Measurements from ENCODE around the gene EPAS1.

EPAS1 gene

GRCh38 chr2:46404181-46404759 is 107.1 kb downstream of the EPAS1 start:
- no peak overlapping the region for H3K4me3 ChIP-seq (ENCODE audit: low read length)
- DNase-seq (ENCODE audit: low read depth), result no peak
- TF ChIP-seq CTCF (conservative IDR thresholded peaks at IDR 0.05; ENCODE audit: low read depth, low read length), result no peak

- H3K4me3 ChIP-seq (ENCODE audit: low read length), result no peak overlapping the region
- no peak for DNase-seq (ENCODE audit: low read depth)
- no peak for TF ChIP-seq CTCF (conservative IDR thresholded peaks at IDR 0.05; ENCODE audit: low read depth, low read length)
These were observed 110.7 kb downstream of the EPAS1 start for GRCh38 chr2:46407852-46408455.

- no peak for DNase-seq (ENCODE audit: low read depth)
- TF ChIP-seq CTCF (conservative IDR thresholded peaks at IDR 0.05; ENCODE audit: low read depth, low read length), result no peak
- H3K4me3 ChIP-seq (ENCODE audit: low read length), result no peak overlapping the region
These were observed 112.5 kb downstream of the EPAS1 start for GRCh38 chr2:46409756-46410155.

- no peak for TF ChIP-seq CTCF (conservative IDR thresholded peaks at IDR 0.05; ENCODE audit: low read depth, low read length)
These were observed 113.4 kb downstream of the EPAS1 start for GRCh38 chr2:46410273-46411244.

GRCh38 chr2:46411245-46411641 is 114.0 kb downstream of the EPAS1 start:
- no peak for DNase-seq (ENCODE audit: low read depth)
- TF ChIP-seq CTCF (conservative IDR thresholded peaks at IDR 0.05; ENCODE audit: low read depth, low read length), result no peak
- no peak overlapping the region for H3K4me3 ChIP-seq (ENCODE audit: low read length)

More at GRCh38 chr2:46410273-46411244, 113.4 kb downstream of the EPAS1 start:
- DNase-seq (ENCODE audit: low read depth), result no peak
- H3K4me3 ChIP-seq (ENCODE audit: low read length), result no peak overlapping the region

- no peak overlapping the region for H3K4me3 ChIP-seq (ENCODE audit: low read length)
- no peak for TF ChIP-seq CTCF (conservative IDR thresholded peaks at IDR 0.05; ENCODE audit: low read depth, low read length)
- DNase-seq (ENCODE audit: low read depth), result no peak
These were observed 114.8 kb downstream of the EPAS1 start for GRCh38 chr2:46411985-46412384.

Measured in retinal pigment epithelial cell (primary cell).